Measurements from ENCODE around the gene ANGPT4.

The ANGPT4 gene

GRCh38 chr20:931401-931800 lies 15.3 kb upstream of the ANGPT4 start:
- no peak for TF ChIP-seq CTCF (IDR thresholded peaks at IDR 0.05; ENCODE audit: control insufficient read depth, insufficient read depth, low read depth, low read length, missing control alignments)
- no peak overlapping the region for H3K4me3 ChIP-seq (ENCODE audit: control insufficient read depth, low read depth, low read length)

GRCh38 chr20:926670-927069 lies 10.5 kb upstream of the ANGPT4 start:
- no peak for TF ChIP-seq CTCF (IDR thresholded peaks at IDR 0.05; ENCODE audit: control insufficient read depth, insufficient read depth, low read depth, low read length, missing control alignments)
- H3K4me3 ChIP-seq (ENCODE audit: control insufficient read depth, low read depth, low read length), result no peak overlapping the region

More at GRCh38 chr20:931401-931800, 15.3 kb upstream of the ANGPT4 start:
- DNase-seq (ENCODE audit: low read depth), result no peak

GRCh38 chr20:925516-925915 lies 9.4 kb upstream of the ANGPT4 start:
- DNase-seq (ENCODE audit: low read depth), result no peak
- no peak for TF ChIP-seq CTCF (IDR thresholded peaks at IDR 0.05; ENCODE audit: control insufficient read depth, insufficient read depth, low read depth, low read length, missing control alignments)
- no peak overlapping the region for H3K4me3 ChIP-seq (ENCODE audit: control insufficient read depth, low read depth, low read length)

More at GRCh38 chr20:926670-927069, 10.5 kb upstream of the ANGPT4 start:
- DNase-seq (ENCODE audit: low read depth), result no peak

GRCh38 chr20:924639-925038 lies 8.5 kb upstream of the ANGPT4 start:
- no peak for TF ChIP-seq CTCF (IDR thresholded peaks at IDR 0.05; ENCODE audit: control insufficient read depth, insufficient read depth, low read depth, low read length, missing control alignments)
- H3K4me3 ChIP-seq (ENCODE audit: control insufficient read depth, low read depth, low read length), result no peak overlapping the region
- DNase-seq (ENCODE audit: low read depth), result no peak

- H3K4me3 ChIP-seq (ENCODE audit: control insufficient read depth, low read depth, low read length), result no peak overlapping the region
- DNase-seq (ENCODE audit: low read depth), result no peak
- no peak for TF ChIP-seq CTCF (IDR thresholded peaks at IDR 0.05; ENCODE audit: control insufficient read depth, insufficient read depth, low read depth, low read length, missing control alignments)
These were observed 6.6 kb upstream of the ANGPT4 start for GRCh38 chr20:922781-923180.

GRCh38 chr20:921068-921467 lies 4.9 kb upstream of the ANGPT4 start:
- DNase-seq (ENCODE audit: low read depth), result no peak
- no peak for TF ChIP-seq CTCF (IDR thresholded peaks at IDR 0.05; ENCODE audit: control insufficient read depth, insufficient read depth, low read depth, low read length, missing control alignments)
- no peak overlapping the region for H3K4me3 ChIP-seq (ENCODE audit: control insufficient read depth, low read depth, low read length)

GRCh38 chr20:920311-920710 lies 4.2 kb upstream of the ANGPT4 start:
- no peak overlapping the region for H3K4me3 ChIP-seq (ENCODE audit: control insufficient read depth, low read depth, low read length)
- TF ChIP-seq CTCF (IDR thresholded peaks at IDR 0.05; ENCODE audit: control insufficient read depth, insufficient read depth, low read depth, low read length, missing control alignments), result no peak
- DNase-seq (ENCODE audit: low read depth), result no peak

Data from AG09309 (cell line).